Measurements from ENCODE around the gene NUP188. TPM values are rescaled to one million over a fixed set of nuclear protein-coding genes. Genes with fewer than 3 reads are reported as not detected.
A peak's percentile ranks its signal among the peaks of the same experiment; 100 is the strongest.

Gene NUP188
- total and polyA plus RNA-seq, 2 of the 13 experiments (the other 11 are each of a cell fraction or from before 2014, with no cell fraction given) = 28.0 to 38.5 TPM

- TF ChIP-seq ZNF768 (CRISPR knock-in tag; IDR thresholded peaks at IDR 0.05) (peak; percentile 59; the same call in 1 of the 2 replicates), ZNF749 (CRISPR knock-in tag; IDR thresholded peaks at IDR 0.05; ENCODE audit: borderline replicate concordance) (peak; percentile 78; the same call in 1 of the 2 replicates), CTCF (CRISPR knock-in tag; IDR thresholded peaks at IDR 0.05) (0 out of 2 replicates have a peak, but pooled peaks have one; percentile 21), THAP7 (CRISPR knock-in tag; IDR thresholded peaks at IDR 0.05) (peak; percentile 69; the same call in 1 of the 2 replicates), ASH2L (IDR thresholded peaks at IDR 0.05; ENCODE audit: insufficient read length, low read depth, low read length) (no peak), GABPA (IDR thresholded peaks at IDR 0.05; ENCODE audit: low read depth, low read length) (peak; percentile 13; the same call in 1 of the 2 replicates), GABPA (CRISPR knock-in tag; IDR thresholded peaks at IDR 0.05; ENCODE audit: low read depth) (no peak), ZNF850 (CRISPR knock-in tag; conservative IDR thresholded peaks at IDR 0.05) (no peak), KDM5B (CRISPR knock-in tag; IDR thresholded peaks at IDR 0.05; ENCODE audit: borderline replicate concordance) (peak; percentile 73; the same call in 1 of the 2 replicates), HIC2 (CRISPR knock-in tag; IDR thresholded peaks at IDR 0.05; ENCODE audit: low read depth) (peak; percentile 69), RARA (CRISPR knock-in tag; IDR thresholded peaks at IDR 0.05) (no peak), ZNF253 (CRISPR knock-in tag; IDR thresholded peaks at IDR 0.05; ENCODE audit: borderline replicate concordance) (peak; percentile 69; the same call in 1 of the 2 replicates), BATF2 (CRISPR knock-in tag; IDR thresholded peaks at IDR 0.05) (0 out of 2 replicates have a peak, but pooled peaks have one; percentile 46), ADNP (CRISPR knock-in tag; IDR thresholded peaks at IDR 0.05) (peak; percentile 88; the same call in 1 of the 2 replicates), HNRNPL (IDR thresholded peaks at IDR 0.05; ENCODE audit: low read depth, low read length) (peak; percentile 82; the same call in 1 of the 2 replicates), TFDP1 (CRISPR knock-in tag; IDR thresholded peaks at IDR 0.05; ENCODE audit: borderline replicate concordance) (peak; percentile 56; the same call in 1 of the 2 replicates), SRY (CRISPR knock-in tag; IDR thresholded peaks at IDR 0.05) (peak; percentile 34; the same call in 1 of the 2 replicates), TBX2 (CRISPR knock-in tag; IDR thresholded peaks at IDR 0.05; ENCODE audit: borderline replicate concordance) (peak; percentile 57; the same call in 1 of the 2 replicates), ZNF777 (CRISPR knock-in tag; IDR thresholded peaks at IDR 0.05) (peak; percentile 59; the same call in 1 of the 2 replicates), THAP11 (CRISPR knock-in tag; IDR thresholded peaks at IDR 0.05) (no peak)
Observed at GRCh38 chr9:129027685-129028191, 80.2 kb downstream of the NUP188 start (continued).

All from HepG2 (cell line).